Body of pancreas (tissue), 4 donors: Measurements from ENCODE around the gene KLHL22. TPM values are rescaled to one million over a fixed set of nuclear protein-coding genes. Genes with fewer than 3 reads are reported as not detected.
"Not testable (repeated sequence)": the region's sequence is repeated elsewhere in the genome, so short reads cannot be mapped to it uniquely, and the experiment has no call there.

Experiments
- ATAC-seq: fragments of 150-250 bp; one replicate; pipeline ENCODE4 v1.9.1; 2016
- DNase-seq, 4 donors: peaks; one replicate each; pipeline ENCODE4 v3.0.0-alpha.2; 2019
- H3K27ac ChIP-seq, 4 donors: fragments of 200-600 bp; sonication (generic); 1 replicate in 3 of 4; 2 replicates in 1 of 4; pipeline versions ENCODE4 v1.5.1 to v1.6.1; 2016 to 2019; ENCODE audit warnings: mild to moderate bottlenecking in 1 of 4, mixed read lengths in 1 of 4, moderate library complexity in 1 of 4
- H3K27me3 ChIP-seq, 2 donors: fragments of 200-600 bp; sonication (generic); one replicate each; pipeline ENCODE4 v1.6.0; 2016; ENCODE audit warnings: mild to moderate bottlenecking in 1 of 2
- H3K36me3 ChIP-seq, 2 donors: fragments of 200-600 bp; sonication (generic); replicated peaks in 1 of 2; 2 replicates each; pipeline ENCODE4 v1.5.1; 2016; ENCODE audit warnings: low read depth in 2 of 2; ENCODE audit not compliant: insufficient read depth in 1 of 2
- H3K4me1 ChIP-seq: fragments of 200-600 bp; sonication (generic); one replicate; pipeline ENCODE4 v1.6.0; 2016
- H3K4me3 ChIP-seq, 2 donors: fragments of 200-600 bp; sonication (generic); 1 replicate in 1 of 2; 2 replicates in 1 of 2; pipeline ENCODE4 v1.5.1; 2016 to 2019
- H3K9me3 ChIP-seq, 3 donors: fragments of 200-600 bp; sonication (generic); 1 replicate in 2 of 3; 2 replicates in 1 of 3; pipeline ENCODE4 v1.5.1; 2016
- POLR2A ChIP-seq, 3 donors: fragments of 450-650 bp; IDR thresholded peaks; one replicate each; pipeline ENCODE4 v1.6.1; 2016; ENCODE audit warnings: antibody characterized with exemption in 3 of 3, mild to moderate bottlenecking in 2 of 3
- WGBS, 2 donors: methylation state at CpG; one replicate each; pipeline ENCODE4 v1.1.5; 2017; 5-methylcytosine and 5-hydroxymethylcytosine counted together
- intact Hi-C: fragments of 100-400 bp; cut with DNase I; formaldehyde crosslinking; loops from one replicate; pipeline ENCODE4 v1.15.1; 2023
- total RNA-seq, 2 donors: library from RNA; depleted of rRNA; stranded (reverse); fragments of >200 nt; gene quantifications; one replicate each; pipeline ENCODE4 v1.1.0, GENCODE V29; 2016
- TF ChIP-seq, protein P1 (sequence below), 7 experiments: fragments of 450-650 bp in 4 of 7; fragments of 200-600 bp in 3 of 7; sonication (generic) in 3 of 7; IDR thresholded peaks; one replicate each; pipeline ENCODE4 v1.5.1; 2016 to 2019; ENCODE audit warnings: antibody characterized with exemption in 7 of 7

The KLHL22 gene
- total RNA-seq, 2 donors from 2014 or later, result 10.1 to 11.9 TPM

DNA sequence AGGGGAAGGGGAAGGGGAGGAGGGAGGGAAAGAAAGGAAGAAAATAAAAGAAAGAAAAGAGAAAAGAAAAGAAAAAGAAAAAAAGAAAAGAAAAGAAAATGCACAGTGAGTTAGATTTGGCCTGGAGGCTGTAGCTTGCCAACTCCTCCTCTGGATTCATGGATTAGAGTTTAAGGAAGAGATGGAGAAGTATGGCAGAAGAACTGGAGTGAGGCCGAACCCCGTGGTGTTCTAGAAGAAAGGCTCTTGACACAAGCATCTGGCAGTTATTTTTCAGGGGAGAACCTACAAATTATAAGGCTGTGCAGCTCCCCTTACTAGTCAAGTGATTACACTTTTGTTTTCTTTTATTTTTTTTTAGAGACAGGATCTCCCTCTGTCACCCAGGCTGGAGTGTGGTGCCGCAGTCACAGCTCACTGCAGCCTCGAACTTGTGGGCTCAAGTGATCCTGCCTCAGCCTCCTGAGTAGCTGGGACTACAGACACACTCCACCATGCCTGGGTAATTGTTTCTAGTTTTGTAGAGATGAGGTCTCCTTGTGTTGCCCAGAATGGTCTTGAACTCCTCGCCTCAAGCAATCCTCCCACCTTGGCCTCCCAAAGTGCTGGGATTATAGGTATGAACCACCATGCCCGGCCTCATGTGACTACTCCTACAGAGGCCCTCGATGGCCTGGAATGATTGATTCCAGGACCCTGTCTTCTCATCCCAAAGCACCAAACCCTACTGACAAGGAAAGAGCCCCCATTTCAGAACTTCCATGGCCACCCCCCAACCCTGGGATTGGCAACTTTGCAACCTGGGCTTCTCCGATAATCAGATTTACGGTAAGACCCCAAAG, 82.2 kb downstream of the KLHL22 start:
- H3K4me1 ChIP-seq, result peaks cover 6% of the 10 kb centered on the region
- no peak for DNase-seq
- intact Hi-C loops, result no loop called here
- TF ChIP-seq POLR2A (IDR thresholded peaks at IDR 0.05), result no peak
- TF ChIP-seq, protein P1, sequence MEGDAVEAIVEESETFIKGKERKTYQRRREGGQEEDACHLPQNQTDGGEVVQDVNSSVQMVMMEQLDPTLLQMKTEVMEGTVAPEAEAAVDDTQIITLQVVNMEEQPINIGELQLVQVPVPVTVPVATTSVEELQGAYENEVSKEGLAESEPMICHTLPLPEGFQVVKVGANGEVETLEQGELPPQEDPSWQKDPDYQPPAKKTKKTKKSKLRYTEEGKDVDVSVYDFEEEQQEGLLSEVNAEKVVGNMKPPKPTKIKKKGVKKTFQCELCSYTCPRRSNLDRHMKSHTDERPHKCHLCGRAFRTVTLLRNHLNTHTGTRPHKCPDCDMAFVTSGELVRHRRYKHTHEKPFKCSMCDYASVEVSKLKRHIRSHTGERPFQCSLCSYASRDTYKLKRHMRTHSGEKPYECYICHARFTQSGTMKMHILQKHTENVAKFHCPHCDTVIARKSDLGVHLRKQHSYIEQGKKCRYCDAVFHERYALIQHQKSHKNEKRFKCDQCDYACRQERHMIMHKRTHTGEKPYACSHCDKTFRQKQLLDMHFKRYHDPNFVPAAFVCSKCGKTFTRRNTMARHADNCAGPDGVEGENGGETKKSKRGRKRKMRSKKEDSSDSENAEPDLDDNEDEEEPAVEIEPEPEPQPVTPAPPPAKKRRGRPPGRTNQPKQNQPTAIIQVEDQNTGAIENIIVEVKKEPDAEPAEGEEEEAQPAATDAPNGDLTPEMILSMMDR (IDR thresholded peaks at IDR 0.05), result no peak
- no peaks in the 10 kb centered on the region for H3K27me3 ChIP-seq
- H3K4me3 ChIP-seq, result no peak overlapping the region
- H3K36me3 ChIP-seq, result no peaks in the 10 kb centered on the region
- ATAC-seq, result no peak
- H3K27ac ChIP-seq, result no peak overlapping the region
- 88 to 89% methylated on average over 9 of the region's 9 CpGs for WGBS, 2 donors
- H3K9me3 ChIP-seq, result no peaks in the 10 kb centered on the region

DNA sequence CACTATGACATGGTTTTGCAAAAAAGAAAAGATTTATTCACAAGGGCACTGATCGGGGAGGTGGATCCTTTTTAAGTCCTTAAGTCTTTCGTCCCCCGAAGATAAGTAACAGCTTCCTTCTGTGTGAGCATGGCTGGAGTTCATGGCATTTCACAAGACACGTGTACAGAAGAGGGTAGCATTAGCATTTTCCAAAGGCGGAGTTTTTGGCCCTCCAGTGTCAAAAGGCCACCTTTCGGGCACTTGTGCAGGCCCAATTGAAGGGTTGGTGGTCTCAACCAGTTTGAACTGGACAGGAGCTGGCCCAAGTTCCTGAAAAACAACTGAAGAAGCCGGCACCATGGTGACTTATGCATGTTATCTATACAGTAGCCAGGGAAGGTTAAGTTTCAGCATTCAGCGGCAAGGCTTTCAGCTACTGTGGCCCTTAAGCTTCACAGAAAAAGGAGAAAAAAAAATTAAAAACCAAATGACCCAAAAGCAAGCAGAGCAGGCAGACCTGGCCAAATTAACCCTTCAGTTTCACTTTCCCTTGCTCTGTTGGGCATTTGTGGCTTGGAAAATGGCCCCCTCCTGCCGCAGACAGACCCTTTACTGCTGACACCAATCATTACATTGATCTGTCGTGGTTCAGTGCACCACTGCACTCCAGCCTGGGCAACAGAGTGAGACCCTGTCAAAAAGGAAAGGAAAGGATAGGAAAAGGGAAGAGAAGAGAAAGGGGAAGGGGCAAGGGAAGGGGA, 83.0 kb downstream of the KLHL22 start:
- Histone ChIP-seq H3K27me3 (no peaks in the 10 kb centered on the region), H3K27ac (no peak overlapping the region), H3K4me3 (no peak overlapping the region), H3K4me1 (no peaks in the 10 kb centered on the region), H3K36me3 (no peaks in the 10 kb centered on the region), H3K9me3 (no peaks in the 10 kb centered on the region)
- intact Hi-C loops, result no loop called here
- ATAC-seq (no peak), DNase-seq (no peak)
- TF ChIP-seq POLR2A (IDR thresholded peaks at IDR 0.05), result no peak
- TF ChIP-seq, protein P1 (IDR thresholded peaks at IDR 0.05), result no peak
- WGBS, 2 donors, result 58 to 60% methylated on average over 9 to 10 of the region's 10 CpGs

DNA sequence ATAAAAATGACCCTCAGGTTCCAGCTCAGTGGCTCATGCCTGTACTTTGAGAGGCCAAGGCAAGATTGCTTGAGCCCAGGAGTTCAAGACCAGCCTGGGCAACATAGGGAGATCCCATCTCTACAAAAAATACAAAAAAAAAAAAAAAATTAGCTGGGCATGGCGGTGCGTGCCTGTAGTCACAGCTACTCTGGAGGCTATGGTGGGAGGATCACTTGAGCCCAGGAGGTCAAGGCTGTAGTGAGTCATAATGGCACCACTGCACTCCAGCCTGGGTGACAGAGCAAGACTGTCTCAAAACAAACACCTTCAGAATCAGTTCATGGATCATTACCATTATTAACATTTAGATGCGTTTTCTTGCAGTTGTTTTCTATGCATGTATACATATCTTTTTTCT, 86.2 kb downstream of the KLHL22 start:
- not testable (repeated sequence) for DNase-seq

DNA sequence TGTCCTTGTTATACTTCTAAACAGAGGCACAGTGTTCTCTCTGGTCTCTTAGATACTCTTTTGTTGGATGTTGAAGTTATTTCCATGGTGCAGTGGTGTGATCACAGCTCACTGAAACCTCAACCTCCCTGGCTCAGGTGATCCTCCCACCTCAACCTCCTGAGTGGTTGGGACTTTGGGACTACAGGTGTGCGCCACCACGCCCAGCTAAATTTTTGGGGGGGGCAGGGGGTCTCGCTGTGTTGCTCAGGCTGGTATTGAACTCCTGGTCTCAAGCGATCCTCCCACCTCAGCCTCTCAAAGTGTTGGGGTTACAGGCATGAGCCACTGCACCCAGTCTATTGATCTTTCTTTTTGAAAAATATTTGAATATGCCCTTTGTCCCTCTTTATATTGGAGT, 86.7 kb downstream of the KLHL22 start:
- no peak overlapping the region for H3K27ac ChIP-seq
- no peaks in the 10 kb centered on the region for H3K4me1 ChIP-seq
- ATAC-seq, result no peak
- no peaks in the 10 kb centered on the region for H3K9me3 ChIP-seq
- no peak for TF ChIP-seq POLR2A (IDR thresholded peaks at IDR 0.05)
- TF ChIP-seq, protein P1 (IDR thresholded peaks at IDR 0.05), result no peak
- H3K36me3 ChIP-seq, result peaks cover 0 to 7% of the 10 kb centered on the region in 2 donors
- intact Hi-C loops, result no loop called here
- no peaks in the 10 kb centered on the region for H3K27me3 ChIP-seq
- no peak for DNase-seq
- no peak overlapping the region for H3K4me3 ChIP-seq
- 87 to 88% methylated on average over 3 to 4 of the region's 4 CpGs for WGBS, 2 donors

More for the DNA sequence above, 86.2 kb downstream of the KLHL22 start:
- intact Hi-C loops, H3K27me3 ChIP-seq, ATAC-seq, H3K4me1 ChIP-seq, H3K27ac ChIP-seq, H3K36me3 ChIP-seq, H3K4me3 ChIP-seq, H3K9me3 ChIP-seq: not testable (repeated sequence)
- WGBS, 2 donors, result 91 to 98% methylated on average over 3 of the region's 3 CpGs

DNA sequence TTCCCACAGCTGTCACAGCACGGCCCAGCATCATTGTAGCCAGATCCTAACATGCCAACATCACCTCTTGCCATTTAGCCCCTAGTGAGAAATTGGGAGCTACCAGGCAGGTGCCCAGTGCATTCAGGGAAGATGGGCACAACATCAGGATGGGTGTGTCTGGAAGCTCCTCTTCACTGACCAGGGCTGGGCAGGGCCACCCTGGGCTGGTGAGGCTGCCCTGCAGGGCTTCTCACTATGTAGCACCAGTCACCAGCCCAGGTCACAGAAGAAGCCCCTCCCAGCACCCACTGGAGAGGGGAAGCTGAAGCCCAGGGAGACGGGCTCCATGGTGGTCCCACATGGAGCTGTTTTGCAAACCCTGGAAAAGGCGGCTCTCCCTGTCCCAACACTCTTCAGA, 87.8 kb downstream of the KLHL22 start:
- whole genome bisulfite sequencing, 2 donors, result 72 to 78% methylated on average over 3 of the region's 3 CpGs
- Histone ChIP-seq H3K27me3 (no peaks in the 10 kb centered on the region), H3K4me1 (no peaks in the 10 kb centered on the region), H3K36me3 (peaks cover 0 to 7% of the 10 kb centered on the region in 2 donors), H3K9me3 (no peaks in the 10 kb centered on the region), H3K27ac (no peak overlapping the region), H3K4me3 (no peak overlapping the region)
- DNase-seq, result no peak
- TF ChIP-seq POLR2A (IDR thresholded peaks at IDR 0.05), result no peak
- TF ChIP-seq, protein P1 (IDR thresholded peaks at IDR 0.05), result no peak
- ATAC-seq, result no peak
- intact Hi-C loops, result no loop called here
